DOHH2 (cell line): ENCODE results near the gene TNNT1.
"Not testable (repeated sequence)": the region's sequence is repeated elsewhere in the genome, so short reads cannot be mapped to it uniquely, and the experiment has no call there.

Experiments used
- H3F3A ChIP-seq: fragments of 200-600 bp; sonication (generic), shearing (Covaris generic); 2 replicates; pipeline ENCODE4 v1.6.0; 2016; ENCODE audit warnings: antibody characterized with exemption, mild to moderate bottlenecking; ENCODE audit not compliant: control insufficient read depth, insufficient read depth
- H3K27ac ChIP-seq: fragments of 200-600 bp; sonication (generic); 2 replicates; pipeline ENCODE4 v1.5.1; 2014; ENCODE audit warnings: low read depth, mild to moderate bottlenecking, low read length, moderate library complexity
- H3K27me3 ChIP-seq: fragments of 200-600 bp; sonication (generic); 2 replicates; pipeline ENCODE4 v1.6.1; 2014; ENCODE audit warnings: mild to moderate bottlenecking, low read length, mixed read lengths; ENCODE audit not compliant: control insufficient read depth
- H3K36me3 ChIP-seq: fragments of 200-600 bp; sonication (generic); 2 replicates; pipeline ENCODE4 v1.6.1; 2014; ENCODE audit warnings: mild to moderate bottlenecking, low read length, moderate library complexity, mixed read lengths; ENCODE audit not compliant: control insufficient read depth
- H3K4me1 ChIP-seq: fragments of 200-600 bp; sonication (generic); 2 replicates; pipeline ENCODE4 v1.6.1; 2014; ENCODE audit warnings: mild to moderate bottlenecking, low read length, mixed read lengths; ENCODE audit not compliant: control insufficient read depth
- H3K4me2 ChIP-seq: fragments of 200-600 bp; sonication (generic); 2 replicates; pipeline ENCODE4 v1.6.0; 2014; ENCODE audit warnings: mild to moderate bottlenecking, low read length, moderate library complexity
- H3K4me3 ChIP-seq: fragments of 200-600 bp; sonication (generic); 2 replicates; pipeline ENCODE4 v1.5.1; 2014; ENCODE audit warnings: mild to moderate bottlenecking, low read length, mixed read lengths
- H3K79me2 ChIP-seq: fragments of 200-600 bp; sonication (generic); 2 replicates; pipeline ENCODE4 v1.6.1; 2014; ENCODE audit warnings: mild to moderate bottlenecking, low read length, mixed read lengths; ENCODE audit not compliant: control insufficient read depth
- H3K9me2 ChIP-seq: fragments of 200-600 bp; sonication (generic); replicated peaks from 2 replicates; pipeline ENCODE4 v1.6.1; 2014; ENCODE audit warnings: mild to moderate bottlenecking, low read length, mixed read lengths; ENCODE audit not compliant: control insufficient read depth
- H3K9me3 ChIP-seq: fragments of 200-600 bp; sonication (generic); 2 replicates; pipeline ENCODE4 v1.6.1; 2014; ENCODE audit warnings: antibody characterized with exemption, low read length, mixed read lengths; ENCODE audit not compliant: control insufficient read depth, insufficient read depth
- H4K20me1 ChIP-seq: fragments of 200-600 bp; sonication (generic); 2 replicates; pipeline ENCODE4 v1.6.0; 2014; ENCODE audit warnings: low read depth, mild to moderate bottlenecking, antibody characterized with exemption, low read length, moderate library complexity; ENCODE audit not compliant: control insufficient read depth, insufficient read depth
- CTCF ChIP-seq: fragments of 200-600 bp; sonication (generic); IDR thresholded peaks from one replicate; pipeline ENCODE4 v1.5.1; 2014; ENCODE audit warnings: antibody characterized with exemption, mild to moderate bottlenecking, low read depth, low read length; ENCODE audit not compliant: poor library complexity, severe bottlenecking
- EZH2phosphoT487 ChIP-seq: fragments of 200-600 bp; sonication (generic); IDR thresholded peaks from 2 replicates; pipeline ENCODE4 v1.6.1; 2017; ENCODE audit warnings: borderline replicate concordance, mild to moderate bottlenecking, antibody characterized with exemption, low read length, moderate library complexity, mixed read lengths

TNNT1 gene

DNA sequence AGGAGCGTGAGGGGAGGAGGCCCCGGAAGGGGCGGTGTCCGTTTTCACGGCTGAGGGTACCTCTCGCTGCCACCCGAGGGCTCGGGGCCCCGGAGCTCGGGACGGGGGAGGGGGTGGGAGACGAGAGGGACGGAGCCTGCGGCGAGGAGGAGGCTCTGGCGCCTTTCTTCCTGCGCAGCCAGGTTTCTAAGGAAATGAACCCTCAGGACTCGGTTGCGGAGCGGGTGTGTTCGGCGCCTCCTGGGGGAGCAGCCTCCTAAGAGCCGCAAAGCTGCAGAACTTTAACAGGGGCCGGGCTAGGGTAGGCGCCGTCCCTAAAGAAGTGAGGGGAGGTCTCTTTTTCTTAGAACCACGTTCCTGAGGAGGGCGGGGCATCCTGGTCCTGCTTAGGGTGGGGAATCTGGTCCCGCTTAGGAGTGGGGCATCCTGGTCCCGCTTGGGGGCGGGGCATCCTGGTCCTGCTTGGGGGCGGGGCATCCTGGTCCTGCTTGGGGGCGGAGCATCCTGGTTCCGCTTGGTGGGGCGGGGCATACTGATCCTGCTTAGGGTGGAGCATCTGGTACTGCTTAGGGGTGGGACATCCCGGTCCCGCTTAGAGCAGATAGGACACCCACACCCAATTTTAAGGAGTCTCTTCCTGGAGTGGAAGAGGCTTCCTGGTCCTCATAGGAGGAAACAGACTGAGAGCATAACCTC, 24.9 kb upstream of the TNNT1 start:
- H3K4me3 ChIP-seq = peak overlapping the region; percentile 77

GRCh38 chr19:55173186-55173713, 24.2 kb upstream of the TNNT1 start:
- Histone ChIP-seq H3K27ac (no peak overlapping the region), H3K4me2 (peak overlapping the region; percentile 75), H3F3A (no peaks in the 10 kb centered on the region), H3K9me3 (peaks cover 21% of the 10 kb centered on the region; the same call in 1 of the 2 replicates), H3K79me2 (no peaks in the 10 kb centered on the region), H3K9me2 (no peaks in the 10 kb centered on the region), H4K20me1 (no peaks in the 10 kb centered on the region), H3K27me3 (peaks cover 14% of the 10 kb centered on the region), H3K4me1 (peaks cover 18% of the 10 kb centered on the region), H3K4me3 (peak overlapping the region; percentile 77), H3K36me3 (no peaks in the 10 kb centered on the region)
- TF ChIP-seq EZH2phosphoT487 (no peak), CTCF (no peak)

More for the DNA sequence above, 24.9 kb upstream of the TNNT1 start:
- H3K9me2 ChIP-seq = no peaks in the 10 kb centered on the region
- H3K27ac ChIP-seq = no peak overlapping the region
- H4K20me1 ChIP-seq = no peaks in the 10 kb centered on the region
- TF ChIP-seq CTCF = peak; percentile 15
- no peak for TF ChIP-seq EZH2phosphoT487
- peak overlapping the region; percentile 75 for H3K4me2 ChIP-seq
- H3F3A ChIP-seq = no peaks in the 10 kb centered on the region
- no peaks in the 10 kb centered on the region for H3K36me3 ChIP-seq
- H3K4me1 ChIP-seq = peaks cover 24% of the 10 kb centered on the region
- H3K9me3 ChIP-seq = peaks cover 21% of the 10 kb centered on the region; the same call in 1 of the 2 replicates
- H3K79me2 ChIP-seq = no peaks in the 10 kb centered on the region
- peaks cover 14% of the 10 kb centered on the region for H3K27me3 ChIP-seq

- H3K4me1 ChIP-seq = peaks cover 18% of the 10 kb centered on the region
- H3K4me2 ChIP-seq = no peak overlapping the region
- no peaks in the 10 kb centered on the region for H3K79me2 ChIP-seq
- no peak overlapping the region for H3K27ac ChIP-seq
- H3K27me3 ChIP-seq = peaks cover 14% of the 10 kb centered on the region
- H3K9me3 ChIP-seq = peaks cover 21% of the 10 kb centered on the region; the same call in 1 of the 2 replicates
- H3K4me3 ChIP-seq = no peak overlapping the region
- no peaks in the 10 kb centered on the region for H4K20me1 ChIP-seq
- no peaks in the 10 kb centered on the region for H3F3A ChIP-seq
- H3K9me2 ChIP-seq = no peaks in the 10 kb centered on the region
- H3K36me3 ChIP-seq = no peaks in the 10 kb centered on the region
- TF ChIP-seq CTCF = no peak
- no peak for TF ChIP-seq EZH2phosphoT487
Observed at GRCh38 chr19:55172741-55173140, 23.7 kb upstream of the TNNT1 start.

DNA sequence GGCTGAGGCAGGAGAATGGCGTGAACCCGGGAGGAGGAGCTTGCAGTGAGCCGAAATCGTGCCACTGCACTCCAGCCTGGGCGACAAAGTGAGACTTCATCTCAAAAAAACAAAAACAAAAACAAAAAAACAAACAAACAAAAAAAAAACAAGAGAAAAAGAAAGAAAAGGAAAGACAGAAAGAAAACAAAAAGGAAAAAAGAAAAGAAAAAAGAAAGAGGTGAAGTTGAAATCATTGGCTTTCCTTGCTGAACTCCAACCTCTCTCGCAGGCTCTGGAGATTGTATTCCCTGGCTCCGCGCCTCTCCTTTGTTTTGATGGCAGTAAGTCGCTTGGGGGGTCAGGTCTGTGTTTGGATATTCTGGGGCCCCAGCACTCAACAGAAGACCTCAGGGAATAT, 23.3 kb upstream of the TNNT1 start:
- H3K4me2 ChIP-seq, H3K4me3 ChIP-seq, H4K20me1 ChIP-seq, H3K36me3 ChIP-seq, H3K27ac ChIP-seq, H3K79me2 ChIP-seq, H3F3A ChIP-seq, H3K9me2 ChIP-seq: not testable (repeated sequence)
- H3K4me1 ChIP-seq = peaks cover 18% of the 10 kb centered on the region
- peaks cover 21% of the 10 kb centered on the region; the same call in 1 of the 2 replicates for H3K9me3 ChIP-seq
- H3K27me3 ChIP-seq = peaks cover 14% of the 10 kb centered on the region
